Mucosa of rectum (tissue), 2 donors: Measurements from ENCODE around the gene STPG1.

Experiments
- H3K27ac ChIP-seq, 2 donors: one replicate each; pipeline ENCODE4 v1.7.0; 2013; ENCODE audit warnings: inconsistent platforms in 2 of 2, low read depth in 2 of 2, low read length in 2 of 2
- H3K27me3 ChIP-seq, 2 donors: one replicate each; pipeline ENCODE4 v1.7.0; 2013; ENCODE audit warnings: low read length in 2 of 2; ENCODE audit not compliant: control insufficient read depth in 2 of 2, insufficient read depth in 2 of 2
- H3K36me3 ChIP-seq, 2 donors: one replicate each; pipeline ENCODE4 v1.7.0; 2013; ENCODE audit warnings: low read length in 2 of 2; ENCODE audit not compliant: control insufficient read depth in 2 of 2, insufficient read depth in 2 of 2
- H3K4me1 ChIP-seq, 2 donors: one replicate each; pipeline ENCODE4 v1.7.0; 2013; ENCODE audit warnings: low read length in 2 of 2, mild to moderate bottlenecking in 1 of 2; ENCODE audit not compliant: control insufficient read depth in 2 of 2, insufficient read depth in 2 of 2
- H3K4me3 ChIP-seq, 2 donors: one replicate each; pipeline ENCODE4 v1.7.0; 2013; ENCODE audit warnings: low read length in 2 of 2
- H3K9ac ChIP-seq, 2 donors: one replicate each; pipeline ENCODE4 v1.7.0; 2013; ENCODE audit warnings: low read length in 2 of 2, low read depth in 1 of 2, mild to moderate bottlenecking in 1 of 2
- H3K9me3 ChIP-seq, 2 donors: one replicate each; pipeline ENCODE4 v1.7.0; 2013; ENCODE audit warnings: low read length in 2 of 2; ENCODE audit not compliant: control insufficient read depth in 2 of 2
- donor health status: healthy.
- donor health status: Normal muscosa, but diverticular disease.

STPG1 gene

DNA sequence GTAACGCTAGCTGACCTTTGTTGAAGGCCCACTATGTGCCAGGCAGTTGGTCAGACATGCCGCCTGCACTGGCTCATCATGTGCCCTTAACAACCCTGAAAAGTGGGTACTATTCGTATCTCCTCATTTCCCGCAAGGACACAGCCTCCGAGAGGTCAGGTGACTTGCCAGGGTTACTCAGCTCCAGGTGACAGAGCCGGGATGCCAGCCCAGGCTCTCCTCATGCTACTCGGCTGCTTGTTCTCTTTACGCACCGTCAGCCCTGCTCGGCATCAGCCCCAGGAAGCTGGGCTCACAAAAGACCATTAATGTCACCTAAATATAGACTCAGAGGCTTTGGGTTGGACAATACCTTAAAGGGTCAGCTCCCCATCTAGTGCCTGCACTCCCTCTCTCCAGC lies 65.4 kb downstream of the STPG1 start:
- Histone ChIP-seq H3K27ac (no peak overlapping the region), H3K9me3 (no peaks in the 10 kb centered on the region), H3K36me3 (no peaks in the 10 kb centered on the region), H3K4me3 (no peak overlapping the region), H3K27me3 (peaks cover 0 to 3% of the 10 kb centered on the region in 2 donors), H3K9ac (no peak overlapping the region), H3K4me1 (peaks cover 0 to 10% of the 10 kb centered on the region in 2 donors)

GRCh38 chr1:24347159-24347934 lies 66.2 kb downstream of the STPG1 start:
- H3K4me3 ChIP-seq: no peak overlapping the region
- H3K27ac ChIP-seq: no peak overlapping the region
- H3K36me3 ChIP-seq: no peaks in the 10 kb centered on the region
- H3K27me3 ChIP-seq: peaks cover 0 to 3% of the 10 kb centered on the region in 2 donors
- H3K9me3 ChIP-seq: no peaks in the 10 kb centered on the region
- H3K4me1 ChIP-seq: peaks cover 0 to 10% of the 10 kb centered on the region in 2 donors
- no peak overlapping the region for H3K9ac ChIP-seq

GRCh38 chr1:24345334-24345733 lies 68.2 kb downstream of the STPG1 start:
- Histone ChIP-seq H3K4me1 (peaks cover 0 to 10% of the 10 kb centered on the region in 2 donors), H3K9me3 (no peaks in the 10 kb centered on the region), H3K9ac (no peak overlapping the region), H3K27me3 (peaks cover 0 to 3% of the 10 kb centered on the region in 2 donors), H3K27ac (no peak overlapping the region), H3K4me3 (no peak overlapping the region), H3K36me3 (no peaks in the 10 kb centered on the region)

- no peak overlapping the region for H3K9ac ChIP-seq
- peaks cover 0 to 10% of the 10 kb centered on the region in 2 donors for H3K4me1 ChIP-seq
- H3K27ac ChIP-seq: no peak overlapping the region
- no peaks in the 10 kb centered on the region for H3K9me3 ChIP-seq
- peaks cover 0 to 3% of the 10 kb centered on the region in 2 donors for H3K27me3 ChIP-seq
- no peaks in the 10 kb centered on the region for H3K36me3 ChIP-seq
- no peak overlapping the region for H3K4me3 ChIP-seq
Observed at GRCh38 chr1:24344090-24344742, 69.4 kb downstream of the STPG1 start.

- no peak overlapping the region for H3K9ac ChIP-seq
- H3K4me1 ChIP-seq: peaks cover 0 to 10% of the 10 kb centered on the region in 2 donors
- no peaks in the 10 kb centered on the region for H3K9me3 ChIP-seq
- H3K27me3 ChIP-seq: peaks cover 0 to 3% of the 10 kb centered on the region in 2 donors
- H3K4me3 ChIP-seq: no peak overlapping the region
- H3K27ac ChIP-seq: no peak overlapping the region
- no peaks in the 10 kb centered on the region for H3K36me3 ChIP-seq
Observed at GRCh38 chr1:24343412-24344089, 70.0 kb downstream of the STPG1 start.

GRCh38 chr1:24341260-24341659 lies 72.3 kb downstream of the STPG1 start:
- Histone ChIP-seq H3K9me3 (no peaks in the 10 kb centered on the region), H3K4me1 (peaks cover 0 to 10% of the 10 kb centered on the region in 2 donors), H3K27me3 (no peaks in the 10 kb centered on the region), H3K9ac (no peak overlapping the region), H3K4me3 (no peak overlapping the region), H3K27ac (no peak overlapping the region), H3K36me3 (no peaks in the 10 kb centered on the region)

- H3K9ac ChIP-seq: no peak overlapping the region
- no peaks in the 10 kb centered on the region for H3K27me3 ChIP-seq
- no peak overlapping the region for H3K27ac ChIP-seq
- peaks cover 0 to 10% of the 10 kb centered on the region in 2 donors for H3K4me1 ChIP-seq
- no peaks in the 10 kb centered on the region for H3K9me3 ChIP-seq
- H3K36me3 ChIP-seq: no peaks in the 10 kb centered on the region
- no peak overlapping the region for H3K4me3 ChIP-seq
Observed at GRCh38 chr1:24340770-24341169, 72.8 kb downstream of the STPG1 start.

GRCh38 chr1:24339996-24340395 lies 73.6 kb downstream of the STPG1 start:
- H3K4me3 ChIP-seq: no peak overlapping the region
- no peaks in the 10 kb centered on the region for H3K36me3 ChIP-seq
- H3K27ac ChIP-seq: no peak overlapping the region
- no peaks in the 10 kb centered on the region for H3K27me3 ChIP-seq
- H3K4me1 ChIP-seq: peaks cover 0 to 3% of the 10 kb centered on the region in 2 donors
- H3K9me3 ChIP-seq: no peaks in the 10 kb centered on the region
- H3K9ac ChIP-seq: no peak overlapping the region

DNA sequence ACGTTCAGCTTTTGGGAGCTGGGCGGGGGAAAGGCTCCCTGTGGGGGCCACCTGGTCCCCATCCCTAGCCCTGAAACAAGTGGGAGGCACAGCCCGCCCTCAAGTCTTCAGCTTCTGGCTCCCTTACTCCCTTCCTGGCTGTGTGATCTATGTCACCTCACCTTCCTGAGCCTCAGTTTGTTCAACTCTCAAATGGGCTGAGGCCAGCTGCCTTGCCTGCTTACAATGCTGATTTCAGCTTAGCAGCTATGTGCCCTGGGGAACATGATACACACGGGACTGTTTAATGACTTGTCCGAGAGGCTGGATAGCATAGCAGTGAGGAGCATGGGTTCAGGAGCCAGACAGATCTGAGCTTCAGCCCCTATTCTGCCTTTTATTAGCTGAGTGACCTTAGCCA lies 75.1 kb downstream of the STPG1 start:
- Histone ChIP-seq H3K36me3 (no peaks in the 10 kb centered on the region), H3K27me3 (no peaks in the 10 kb centered on the region), H3K9ac (no peak overlapping the region), H3K4me3 (no peak overlapping the region), H3K9me3 (no peaks in the 10 kb centered on the region), H3K4me1 (no peaks in the 10 kb centered on the region), H3K27ac (no peak overlapping the region)

DNA sequence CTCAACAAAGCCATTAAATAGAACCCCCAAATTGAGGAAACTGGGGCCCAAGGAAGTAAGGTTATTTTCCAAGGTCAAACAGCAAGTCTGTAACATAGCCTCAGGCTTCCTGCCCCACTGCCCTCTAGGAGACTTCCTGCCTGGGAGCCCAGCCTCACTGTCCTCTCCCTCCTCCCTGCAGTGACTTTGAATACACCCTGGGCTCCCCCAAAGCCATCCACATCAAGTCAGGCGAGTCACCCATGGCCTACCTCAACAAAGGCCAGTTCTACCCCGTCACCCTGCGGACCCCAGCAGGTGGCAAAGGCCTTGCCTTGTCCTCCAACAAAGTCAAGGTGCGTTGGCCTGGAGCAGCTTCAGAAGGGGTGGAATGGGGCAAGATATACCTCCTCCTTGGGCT lies 76.1 kb downstream of the STPG1 start:
- Histone ChIP-seq H3K4me3 (no peak overlapping the region), H3K9ac (no peak overlapping the region), H3K27ac (no peak overlapping the region), H3K27me3 (no peaks in the 10 kb centered on the region), H3K4me1 (no peaks in the 10 kb centered on the region), H3K9me3 (no peaks in the 10 kb centered on the region), H3K36me3 (no peaks in the 10 kb centered on the region)
